SK-N-SH treated with all-trans-retinoic acid at 6 μM for 48 hours (cell line): ENCODE measurements around the gene FBXO31.
"Not testable (repeated sequence)": the region's sequence is repeated elsewhere in the genome, so short reads cannot be mapped to it uniquely, and the experiment has no call there.

Experiments used
- ATAC-seq: fragments of 200-7000 bp; cut with Tn5 transposase; 3 replicates; pipeline ENCODE4 v1.9.1; 2020; ENCODE audit warnings: mild to moderate bottlenecking, moderate library complexity
- ARNTL ChIP-seq: fragments of 450-650 bp; formaldehyde crosslinking; IDR thresholded peaks from 2 replicates; pipeline ENCODE4 v1.5.0; 2020; ENCODE audit warnings: low read depth, mild to moderate bottlenecking, moderate library complexity, borderline replicate concordance
- CREB5 ChIP-seq: fragments of 250-450 bp; sonication (Bioruptor Pico); IDR thresholded peaks from 2 replicates; pipeline ENCODE4 v1.5.1; 2020; ENCODE audit warnings: low read depth, mild to moderate bottlenecking, moderate library complexity
- CSDC2 ChIP-seq: fragments of 250-450 bp; sonication (Bioruptor Pico); IDR thresholded peaks from 2 replicates; pipeline ENCODE4 v1.5.0; 2020; ENCODE audit warnings: mild to moderate bottlenecking, moderate library complexity
- CSRNP3 ChIP-seq: fragments of 250-450 bp; sonication (Bioruptor Pico); IDR thresholded peaks from 2 replicates; pipeline ENCODE4 v1.5.1; 2021; ENCODE audit warnings: mild to moderate bottlenecking, moderate library complexity
- ESRRG ChIP-seq: fragments of 250-450 bp; sonication (Bioruptor Pico); IDR thresholded peaks from 2 replicates; pipeline ENCODE4 v1.6.1; 2021; ENCODE audit warnings: mild to moderate bottlenecking
- GLIS3 ChIP-seq: fragments of 250-450 bp; sonication (Bioruptor Pico); IDR thresholded peaks from 2 replicates; pipeline ENCODE4 v1.5.0; 2020; ENCODE audit warnings: mild to moderate bottlenecking, moderate library complexity
- PATZ1 ChIP-seq: fragments of 250-450 bp; sonication (Bioruptor Pico); IDR thresholded peaks from 2 replicates; pipeline ENCODE4 v1.8.0; 2020; ENCODE audit warnings: mild to moderate bottlenecking, moderate library complexity, borderline replicate concordance
- POU6F1 ChIP-seq: fragments of 250-450 bp; sonication (Bioruptor Pico); IDR thresholded peaks from 2 replicates; pipeline ENCODE4 v1.8.0; 2021; ENCODE audit warnings: low read depth, mild to moderate bottlenecking, moderate library complexity, borderline replicate concordance
- PPARA ChIP-seq: fragments of 250-450 bp; sonication (Bioruptor Pico); IDR thresholded peaks from 2 replicates; pipeline ENCODE4 v1.5.0; 2020; ENCODE audit warnings: mild to moderate bottlenecking, borderline replicate concordance
- RARB ChIP-seq: fragments of 250-450 bp; sonication (Bioruptor Pico); IDR thresholded peaks from 2 replicates; pipeline ENCODE4 v1.8.0; 2021; ENCODE audit warnings: mild to moderate bottlenecking, moderate library complexity
- SNAI2 ChIP-seq: fragments of 250-450 bp; sonication (Bioruptor Pico); IDR thresholded peaks from 2 replicates; pipeline ENCODE4 v1.5.0; 2020; ENCODE audit warnings: mild to moderate bottlenecking, moderate library complexity
- TSHZ2 ChIP-seq: fragments of 250-450 bp; sonication (Bioruptor Pico); IDR thresholded peaks from 2 replicates; pipeline ENCODE4 v1.5.0; 2020; ENCODE audit warnings: mild to moderate bottlenecking, moderate library complexity
- ZC3H10 ChIP-seq: fragments of 250-450 bp; sonication (Bioruptor Pico); IDR thresholded peaks from 2 replicates; pipeline ENCODE4 v1.5.1; 2021; ENCODE audit warnings: mild to moderate bottlenecking, moderate library complexity
- ZFP3 ChIP-seq: fragments of 250-450 bp; sonication (Bioruptor Pico); IDR thresholded peaks from 2 replicates; pipeline ENCODE4 v1.5.0; 2020; ENCODE audit warnings: mild to moderate bottlenecking, moderate library complexity
- ZFP30 ChIP-seq: fragments of 450-650 bp; formaldehyde crosslinking; IDR thresholded peaks from 2 replicates; pipeline ENCODE4 v1.5.0; 2022; ENCODE audit warnings: mild to moderate bottlenecking, moderate library complexity
- ZNF565 ChIP-seq: fragments of 450-650 bp; formaldehyde crosslinking; conservative IDR thresholded peaks from 2 replicates; pipeline ENCODE4 v1.5.0; 2020; ENCODE audit warnings: low read depth, mild to moderate bottlenecking, moderate library complexity
- ZNF8 ChIP-seq: fragments of 450-650 bp; formaldehyde crosslinking; IDR thresholded peaks from 2 replicates; pipeline ENCODE4 v1.5.0; 2020; ENCODE audit warnings: mild to moderate bottlenecking, moderate library complexity

FBXO31 gene

GRCh38 chr16:87380881-87381280 is 2.7 kb downstream of the FBXO31 start:
- no peak for ATAC-seq

GRCh38 chr16:87380403-87380802 is 3.2 kb downstream of the FBXO31 start:
- TF ChIP-seq ARNTL (CRISPR knock-in tag) (no peak), SNAI2 (CRISPR knock-in tag) (no peak), PPARA (no peak), PATZ1 (no peak), ESRRG (CRISPR knock-in tag) (no peak), TSHZ2 (no peak), CREB5 (CRISPR knock-in tag) (no peak)
- TF ChIP-seq, all 23 proteins: peak for 0
- ATAC-seq = no peak

More at GRCh38 chr16:87380881-87381280, 2.7 kb downstream of the FBXO31 start:
- no peak for TF ChIP-seq ZNF8 (CRISPR knock-in tag)
- no peak for TF ChIP-seq ZFP30 (CRISPR knock-in tag)
- TF ChIP-seq RARB = no peak
- TF ChIP-seq CSRNP3 = no peak
- no peak for TF ChIP-seq ZNF565 (CRISPR knock-in tag)
- TF ChIP-seq ZC3H10 (CRISPR knock-in tag) = no peak
- no peak for TF ChIP-seq TSHZ2
- no peak for TF ChIP-seq ARNTL (CRISPR knock-in tag)
- no peak for TF ChIP-seq CSDC2 (CRISPR knock-in tag)
- TF ChIP-seq ESRRG (CRISPR knock-in tag) = no peak
- TF ChIP-seq GLIS3 (CRISPR knock-in tag) = no peak
- no peak for TF ChIP-seq POU6F1 (CRISPR knock-in tag)
- TF ChIP-seq ZFP3 (CRISPR knock-in tag) = no peak

- ATAC-seq = not testable (repeated sequence)
Measured at GRCh38 chr16:87379312-87379752, 4.2 kb downstream of the FBXO31 start.
